ENCODE results near the gene TMEM116. TPM values are rescaled to one million over a fixed set of nuclear protein-coding genes. Genes with fewer than 3 reads are reported as not detected.

TMEM116 gene
- total RNA-seq, 1 experiment from 2014 or later, result 10.2 TPM

- no peaks in the 10 kb centered on the region for H3K4me1 ChIP-seq (ENCODE audit: control insufficient read depth, insufficient read depth, low read length)
- intact Hi-C loops (cut with micrococcal nuclease; ENCODE audit: unreplicated experiment) (no loop called here), in situ Hi-C loops (cut with HindIII; ENCODE audit: low pct_unique_long_range_greater_than_20kb, low sequenced_read_pairs) (no loop called here)
- POLR2A ChIA-PET, result no interaction called here
- no peaks in the 10 kb centered on the region for H3K27me3 ChIP-seq (ENCODE audit: control insufficient read depth, insufficient read depth, low read length)
- ATAC-seq (no peak), DNase-seq (ENCODE audit: low read depth, low spot score) (no peak)
- no peak overlapping the region for H3K4me3 ChIP-seq (ENCODE audit: low read depth in 2 of 2, low read length in 2 of 2)
- no peaks in the 10 kb centered on the region for H3K36me3 ChIP-seq (ENCODE audit: control insufficient read depth, insufficient read depth, low read length)
- no peaks in the 10 kb centered on the region for H3K9me3 ChIP-seq (ENCODE audit: control insufficient read depth, insufficient read depth, low read depth, low read length)
- TF ChIP-seq REST (IDR thresholded peaks at IDR 0.05; ENCODE audit: insufficient read depth in 1 of 2, low read depth in 2 of 2, low read length in 1 of 2) (no peak), SIN3A (IDR thresholded peaks at IDR 0.05; ENCODE audit: borderline replicate concordance, insufficient read depth, low read depth, low read length) (no peak), TCF7L2 (IDR thresholded peaks at IDR 0.05; ENCODE audit: low read depth, low read length) (no peak), CTCF (IDR thresholded peaks at IDR 0.05) (no peak), POLR2AphosphoS5 (IDR thresholded peaks at IDR 0.05; ENCODE audit: low read depth, low read length) (no peak)
- no TSS peak for BruUV-seq (replicated peaks)
- CTCF ChIA-PET, result no interaction called here
- no peak overlapping the region for H3K27ac ChIP-seq (ENCODE audit: low read length)
These were observed 34.4 kb downstream of the TMEM116 start for GRCh38 chr12:111978545-111978944.

GRCh38 chr12:111976860-111977259 lies 36.1 kb downstream of the TMEM116 start:
- intact Hi-C loops (cut with micrococcal nuclease; ENCODE audit: unreplicated experiment) (no loop called here), in situ Hi-C loops (cut with HindIII; ENCODE audit: low pct_unique_long_range_greater_than_20kb, low sequenced_read_pairs) (no loop called here)
- TF ChIP-seq TCF7L2 (IDR thresholded peaks at IDR 0.05; ENCODE audit: low read depth, low read length) (no peak), POLR2AphosphoS5 (IDR thresholded peaks at IDR 0.05; ENCODE audit: low read depth, low read length) (no peak), SIN3A (IDR thresholded peaks at IDR 0.05; ENCODE audit: borderline replicate concordance, insufficient read depth, low read depth, low read length) (no peak), CTCF (IDR thresholded peaks at IDR 0.05) (no peak), REST (IDR thresholded peaks at IDR 0.05; ENCODE audit: insufficient read depth in 1 of 2, low read depth in 2 of 2, low read length in 1 of 2) (no peak)
- ATAC-seq (no peak), DNase-seq (ENCODE audit: low read depth, low spot score) (no peak)
- ChIA-PET POLR2A (no interaction called here), CTCF (no interaction called here)
- H3K27ac ChIP-seq (ENCODE audit: low read length), result no peak overlapping the region
- no TSS peak for BruUV-seq (replicated peaks)
- no peaks in the 10 kb centered on the region for H3K9me3 ChIP-seq (ENCODE audit: control insufficient read depth, insufficient read depth, low read depth, low read length)
- no peaks in the 10 kb centered on the region for H3K4me1 ChIP-seq (ENCODE audit: control insufficient read depth, insufficient read depth, low read length)
- H3K36me3 ChIP-seq (ENCODE audit: control insufficient read depth, insufficient read depth, low read length), result no peaks in the 10 kb centered on the region
- H3K27me3 ChIP-seq (ENCODE audit: control insufficient read depth, insufficient read depth, low read length), result no peaks in the 10 kb centered on the region
- H3K4me3 ChIP-seq (ENCODE audit: low read depth in 2 of 2, low read length in 2 of 2), result no peak overlapping the region
